Testis (tissue), 3 donors: ENCODE results near the gene ZNF438. TPM values are rescaled to one million over a fixed set of nuclear protein-coding genes. Genes with fewer than 3 reads are reported as not detected.

ENCODE experiments used
- DNase-seq: peaks from one replicate; pipeline ENCODE4 v3.0.0-alpha.2; 2019
- H3K27ac ChIP-seq, 2 donors: fragments of 200-600 bp; sonication (generic); one replicate each; pipeline ENCODE4 v1.5.1; 2019
- H3K27me3 ChIP-seq: fragments of 200-600 bp; sonication (generic); one replicate; pipeline ENCODE4 v1.5.1; 2019
- H3K36me3 ChIP-seq: fragments of 200-600 bp; sonication (generic); one replicate; pipeline ENCODE4 v1.5.1; 2017; ENCODE audit warnings: low read depth; ENCODE audit errors: missing control alignments
- H3K4me1 ChIP-seq: fragments of 200-600 bp; sonication (generic); one replicate; pipeline ENCODE4 v1.5.1; 2019
- H3K4me3 ChIP-seq, 2 donors: fragments of 200-600 bp; sonication (generic); one replicate each; pipeline ENCODE4 v1.5.1; 2017 to 2019
- H3K9me3 ChIP-seq: fragments of 200-600 bp; sonication (generic); one replicate; pipeline ENCODE4 v1.5.1; 2017
- CTCF ChIP-seq, 3 experiments: fragments of 450-650 bp in 2 of 3; fragments of 200-600 bp in 1 of 3; sonication (generic) in 1 of 3; IDR thresholded peaks; one replicate each; pipeline ENCODE4 v1.5.1; 2016 to 2019; ENCODE audit warnings: antibody characterized with exemption in 3 of 3, mild to moderate bottlenecking in 2 of 3, moderate library complexity in 1 of 3
- POLR2A ChIP-seq: fragments of 450-650 bp; IDR thresholded peaks from one replicate; pipeline ENCODE4 v1.6.1; 2017; ENCODE audit warnings: antibody characterized with exemption, mild to moderate bottlenecking, moderate library complexity
- WGBS, 2 donors: methylation state at CpG; one replicate each; pipeline ENCODE4 v1.1.5; 2018; 5-methylcytosine and 5-hydroxymethylcytosine counted together
- intact Hi-C: fragments of 100-400 bp; cut with DNase I; formaldehyde crosslinking; loops from one replicate; pipeline ENCODE4 v1.15.1; 2023; ENCODE audit warnings: low total_unique reads
- polyA plus RNA-seq: library from polyadenylated mRNA; stranded (reverse); fragments of 350-450 nt; fragmentation: Illumina TruSeq; extraction: RNeasy Lipid Tissue Mini Kit (QIAGEN cat#74804); gene quantifications from one replicate; pipeline ENCODE4 v1.2.3, GENCODE V29; 2014; ENCODE audit warnings: low read depth, low replicate concordance; ENCODE audit not compliant: insufficient read depth
- total RNA-seq, 2 donors: library from RNA; depleted of rRNA; stranded (reverse); fragments of >200 nt; gene quantifications; one replicate each; pipeline ENCODE4 v1.2.3, GENCODE V29; 2016

The ZNF438 gene
- total and polyA plus RNA-seq, 3 donors from 2014 or later: 15.3 to 17.8 (median 16.2) TPM

- intact Hi-C loops: no loop called here
- WGBS, 2 donors: 22 to 32% methylated on average over 12 to 16 of the region's 16 CpGs
- Histone ChIP-seq H3K4me3 (no peak overlapping the region), H3K27ac (peak overlapping the region; percentile 31 to 55), H3K27me3 (no peaks in the 10 kb centered on the region), H3K9me3 (no peaks in the 10 kb centered on the region), H3K4me1 (peaks cover 38% of the 10 kb centered on the region), H3K36me3 (no peaks in the 10 kb centered on the region)
- no peak for TF ChIP-seq POLR2A
- no peak for TF ChIP-seq CTCF (IDR thresholded peaks at IDR 0.05)
- peak; percentile 59 for DNase-seq
Observed at GRCh38 chr10:30812018-30812851, 219.4 kb downstream of the ZNF438 start.

GRCh38 chr10:30811276-30812017 lies 220.2 kb downstream of the ZNF438 start:
- Histone ChIP-seq H3K27me3 (no peaks in the 10 kb centered on the region), H3K9me3 (no peaks in the 10 kb centered on the region), H3K4me1 (peaks cover 37% of the 10 kb centered on the region), H3K27ac (no peak overlapping the region), H3K36me3 (no peaks in the 10 kb centered on the region), H3K4me3 (no peak overlapping the region)
- intact Hi-C loops: no loop called here
- WGBS, 2 donors: 46 to 68% methylated on average over 16 of the region's 16 CpGs
- TF ChIP-seq POLR2A: no peak
- TF ChIP-seq CTCF (IDR thresholded peaks at IDR 0.05): no peak
- DNase-seq: no peak

GRCh38 chr10:30810416-30810815 lies 221.2 kb downstream of the ZNF438 start:
- intact Hi-C loops: no loop called here
- H3K36me3 ChIP-seq: no peaks in the 10 kb centered on the region
- no peak overlapping the region for H3K4me3 ChIP-seq
- no peak for DNase-seq
- no peak for TF ChIP-seq CTCF (IDR thresholded peaks at IDR 0.05)
- TF ChIP-seq POLR2A: no peak
- H3K4me1 ChIP-seq: peaks cover 32% of the 10 kb centered on the region
- H3K27ac ChIP-seq: no peak overlapping the region
- no peaks in the 10 kb centered on the region for H3K9me3 ChIP-seq
- 87 to 93% methylated on average over 3 to 5 of the region's 5 CpGs for WGBS, 2 donors
- H3K27me3 ChIP-seq: no peaks in the 10 kb centered on the region

- H3K36me3 ChIP-seq: no peaks in the 10 kb centered on the region
- peaks cover 17% of the 10 kb centered on the region for H3K4me1 ChIP-seq
- intact Hi-C loops: loop anchor here (10.0 kb wide), 1 partner anchor 218 kb away; no protein-coding TSS in a partner anchor
- 94 to 100% methylated on average over 2 of the region's 2 CpGs for WGBS, 2 donors
- no peaks in the 10 kb centered on the region for H3K9me3 ChIP-seq
- DNase-seq: no peak
- TF ChIP-seq CTCF (IDR thresholded peaks at IDR 0.05) (no peak), POLR2A (no peak)
- H3K27me3 ChIP-seq: no peaks in the 10 kb centered on the region
- no peak overlapping the region for H3K4me3 ChIP-seq
- H3K27ac ChIP-seq: no peak overlapping the region
Observed at GRCh38 chr10:30806850-30807249, 224.8 kb downstream of the ZNF438 start.
